Immature natural killer cell (primary cell): ENCODE measurements around the gene OR5AK2. TPM values are rescaled to one million over a fixed set of nuclear protein-coding genes. Genes with fewer than 3 reads are reported as not detected.
"Not testable (repeated sequence)": the region's sequence is repeated elsewhere in the genome, so short reads cannot be mapped to it uniquely, and the experiment has no call there.

Experiments
- DNase-seq, 3 donors: peaks; one replicate each; pipeline ENCODE4 v3.0.0; 2022; ENCODE audit warnings: mixed read lengths in 1 of 3
- H3K27ac Mint-ChIP-seq, 6 donors: one replicate each; pipeline ENCODE4 v1.8.0; 2020; ENCODE audit warnings: mixed read lengths in 6 of 6, mild to moderate bottlenecking in 5 of 6, inconsistent platforms in 4 of 6, moderate library complexity in 3 of 6
- H3K27me3 Mint-ChIP-seq, 3 donors: one replicate each; pipeline ENCODE4 v1.8.0; 2020 to 2021; ENCODE audit warnings: low read depth in 3 of 3, mild to moderate bottlenecking in 3 of 3, mixed read lengths in 3 of 3, moderate library complexity in 3 of 3, inconsistent platforms in 1 of 3
- H3K36me3 Mint-ChIP-seq, 3 donors: one replicate each; pipeline ENCODE4 v1.8.0; 2020; ENCODE audit warnings: mixed read lengths in 3 of 3, inconsistent platforms in 2 of 3, mild to moderate bottlenecking in 2 of 3
- H3K4me1 Mint-ChIP-seq, 2 donors: one replicate each; pipeline ENCODE4 v1.8.0; 2020; ENCODE audit warnings: inconsistent platforms in 2 of 2, mild to moderate bottlenecking in 2 of 2, mixed read lengths in 2 of 2, moderate library complexity in 1 of 2
- H3K4me3 Mint-ChIP-seq, 5 donors: one replicate each; pipeline ENCODE4 v1.8.0; 2020; ENCODE audit warnings: mild to moderate bottlenecking in 5 of 5, mixed read lengths in 5 of 5, inconsistent platforms in 3 of 5, moderate library complexity in 3 of 5
- H3K9me3 Mint-ChIP-seq, 6 donors: one replicate each; pipeline ENCODE4 v1.8.0; 2020; ENCODE audit warnings: mild to moderate bottlenecking in 6 of 6, mixed read lengths in 6 of 6, inconsistent platforms in 4 of 6, moderate library complexity in 3 of 6
- polyA plus RNA-seq, 3 donors: library from polyadenylated mRNA; unstranded; fragments of 300-500 nt; fragmentation: Illumina TruSeq; gene quantifications; one replicate each; pipeline ENCODE4 v1.2.3, GENCODE V29; 2021

Gene OR5AK2
- not detected for polyA plus RNA-seq

GRCh38 chr11:56988614-56989013 is at the start of gene OR5AK2:
OR5AK2 (plus strand) TSS chr11:56988914; CDS start chr11:56988914, 0 bp downstream.
- Mint-ChIP-seq H3K36me3 (no peaks in the 10 kb centered on the region), H3K27ac (no peak within 1 kb of the TSS), H3K4me3 (no peak within 1 kb of the TSS), H3K4me1 (no peaks in the 10 kb centered on the region), H3K27me3 (peaks cover 0 to 4% (median 0%) of the 10 kb centered on the region in 3 donors), H3K9me3 (peaks cover 4 to 28% (median 8%) of the 10 kb centered on the region in 6 donors)
- no peak for DNase-seq

- H3K36me3 Mint-ChIP-seq, H3K4me3 Mint-ChIP-seq, DNase-seq, H3K27ac Mint-ChIP-seq, H3K27me3 Mint-ChIP-seq, H3K4me1 Mint-ChIP-seq: not testable (repeated sequence)
- peaks cover 13 to 54% (median 23%) of the 10 kb centered on the region in 6 donors for H3K9me3 Mint-ChIP-seq
Measured at GRCh38 chr11:56945526-56945925, 43.2 kb upstream of the OR5AK2 start.

- Mint-ChIP-seq H3K27ac (no peak overlapping the region), H3K36me3 (no peaks in the 10 kb centered on the region), H3K4me1 (no peaks in the 10 kb centered on the region), H3K9me3 (peaks cover 10 to 64% (median 27%) of the 10 kb centered on the region in 6 donors), H3K27me3 (peaks cover 0 to 4% (median 2%) of the 10 kb centered on the region in 3 donors), H3K4me3 (no peak overlapping the region)
- DNase-seq = no peak
Measured at GRCh38 chr11:56948991-56949515, 39.7 kb upstream of the OR5AK2 start.

GRCh38 chr11:56950510-56950909 is 38.2 kb upstream of the OR5AK2 start:
- no peak for DNase-seq
- H3K27ac Mint-ChIP-seq = no peak overlapping the region
- H3K27me3 Mint-ChIP-seq = peaks cover 0 to 4% (median 2%) of the 10 kb centered on the region in 3 donors
- H3K4me1 Mint-ChIP-seq = no peaks in the 10 kb centered on the region
- H3K4me3 Mint-ChIP-seq = no peak overlapping the region
- no peaks in the 10 kb centered on the region for H3K36me3 Mint-ChIP-seq
- peaks cover 13 to 60% (median 24%) of the 10 kb centered on the region in 6 donors for H3K9me3 Mint-ChIP-seq

- H3K4me1 Mint-ChIP-seq, H3K27me3 Mint-ChIP-seq, H3K4me3 Mint-ChIP-seq, H3K27ac Mint-ChIP-seq, DNase-seq, H3K36me3 Mint-ChIP-seq: not testable (repeated sequence)
- peaks cover 5 to 47% (median 14%) of the 10 kb centered on the region in 6 donors for H3K9me3 Mint-ChIP-seq
Measured at GRCh38 chr11:56953907-56954306, 34.8 kb upstream of the OR5AK2 start.

- peaks cover 0 to 14% (median 4%) of the 10 kb centered on the region in 6 donors for H3K9me3 Mint-ChIP-seq
- no peaks in the 10 kb centered on the region for H3K4me1 Mint-ChIP-seq
- no peak overlapping the region for H3K27ac Mint-ChIP-seq
- H3K36me3 Mint-ChIP-seq = no peaks in the 10 kb centered on the region
- H3K4me3 Mint-ChIP-seq = no peak overlapping the region
- DNase-seq = no peak
- peaks cover 0 to 4% (median 0%) of the 10 kb centered on the region in 3 donors for H3K27me3 Mint-ChIP-seq
Measured at GRCh38 chr11:56961609-56962008, 27.1 kb upstream of the OR5AK2 start.

GRCh38 chr11:56967726-56968125 is 21.0 kb upstream of the OR5AK2 start:
- Mint-ChIP-seq H3K9me3 (peaks cover 0 to 38% (median 18%) of the 10 kb centered on the region in 6 donors), H3K4me1 (no peaks in the 10 kb centered on the region), H3K4me3 (no peak overlapping the region), H3K27ac (no peak overlapping the region), H3K27me3 (peaks cover 0 to 3% (median 1%) of the 10 kb centered on the region in 3 donors), H3K36me3 (no peaks in the 10 kb centered on the region)
- DNase-seq = no peak

- Mint-ChIP-seq H3K36me3 (no peaks in the 10 kb centered on the region), H3K27ac (no peak overlapping the region), H3K9me3 (peaks cover 0 to 32% (median 19%) of the 10 kb centered on the region in 6 donors), H3K4me1 (no peaks in the 10 kb centered on the region), H3K4me3 (no peak overlapping the region), H3K27me3 (peaks cover 0 to 1% (median 1%) of the 10 kb centered on the region in 3 donors)
- no peak for DNase-seq
Measured at GRCh38 chr11:56968524-56968923, 20.2 kb upstream of the OR5AK2 start.

- Mint-ChIP-seq H3K4me1 (no peaks in the 10 kb centered on the region), H3K27ac (no peak overlapping the region), H3K4me3 (no peak overlapping the region), H3K36me3 (no peaks in the 10 kb centered on the region), H3K27me3 (peaks cover 0 to 7% (median 0%) of the 10 kb centered on the region in 3 donors), H3K9me3 (peaks cover under 1 to 17% (median 3%) of the 10 kb centered on the region in 6 donors)
- no peak for DNase-seq
Measured at GRCh38 chr11:56977314-56977713, 11.4 kb upstream of the OR5AK2 start.

- peaks cover 13 to 45% (median 18%) of the 10 kb centered on the region in 6 donors for H3K9me3 Mint-ChIP-seq
- peaks cover 0 to 4% (median 3%) of the 10 kb centered on the region in 3 donors for H3K27me3 Mint-ChIP-seq
Measured at GRCh38 chr11:56990702-56991101, 2.0 kb downstream of the OR5AK2 start.

GRCh38 chr11:56994532-56994931 is 5.8 kb downstream of the OR5AK2 start:
- no peaks in the 10 kb centered on the region for H3K4me1 Mint-ChIP-seq
- H3K4me3 Mint-ChIP-seq = no peak overlapping the region
- H3K36me3 Mint-ChIP-seq = no peaks in the 10 kb centered on the region
- DNase-seq = no peak
- H3K27me3 Mint-ChIP-seq = peaks cover 0 to 3% (median 1%) of the 10 kb centered on the region in 3 donors
- no peak overlapping the region for H3K27ac Mint-ChIP-seq
- peaks cover 16 to 54% (median 21%) of the 10 kb centered on the region in 6 donors for H3K9me3 Mint-ChIP-seq

More at GRCh38 chr11:56990702-56991101, 2.0 kb downstream of the OR5AK2 start:
- Mint-ChIP-seq H3K27ac (no peak overlapping the region), H3K4me3 (no peak overlapping the region), H3K36me3 (no peaks in the 10 kb centered on the region), H3K4me1 (no peaks in the 10 kb centered on the region)
- no peak for DNase-seq

- peaks cover 6 to 41% (median 9%) of the 10 kb centered on the region in 6 donors for H3K9me3 Mint-ChIP-seq
- no peaks in the 10 kb centered on the region for H3K4me1 Mint-ChIP-seq
- H3K4me3 Mint-ChIP-seq = no peak overlapping the region
- no peaks in the 10 kb centered on the region for H3K27me3 Mint-ChIP-seq
- H3K36me3 Mint-ChIP-seq = no peaks in the 10 kb centered on the region
- DNase-seq = no peak
- no peak overlapping the region for H3K27ac Mint-ChIP-seq
Measured at GRCh38 chr11:57001674-57002401, 13.1 kb downstream of the OR5AK2 start.

GRCh38 chr11:57008373-57008772 is 19.7 kb downstream of the OR5AK2 start:
- no peak for DNase-seq
- no peaks in the 10 kb centered on the region for H3K36me3 Mint-ChIP-seq
- peaks cover 0 to 22% (median 6%) of the 10 kb centered on the region in 6 donors for H3K9me3 Mint-ChIP-seq
- H3K27ac Mint-ChIP-seq = no peak overlapping the region
- H3K4me3 Mint-ChIP-seq = no peak overlapping the region
- peaks cover 0 to 1% (median 0%) of the 10 kb centered on the region in 3 donors for H3K27me3 Mint-ChIP-seq
- no peaks in the 10 kb centered on the region for H3K4me1 Mint-ChIP-seq

GRCh38 chr11:57015679-57016078 is 27.0 kb downstream of the OR5AK2 start:
- Mint-ChIP-seq H3K27me3 (peaks cover 0 to 1% (median 0%) of the 10 kb centered on the region in 3 donors), H3K4me3 (no peak overlapping the region), H3K4me1 (no peaks in the 10 kb centered on the region), H3K27ac (no peak overlapping the region), H3K36me3 (no peaks in the 10 kb centered on the region), H3K9me3 (peaks cover 0 to 23% (median 3%) of the 10 kb centered on the region in 6 donors)
- no peak for DNase-seq
